Activated CD4-positive, alpha-beta T cell treated with anti-CD3 and anti-CD28 coated beads, Interleukin-2, amount 10 ng/mL, durations not matched to agents 7 days and 5 days (primary cell): Measurements from ENCODE around the gene ZBTB42. TPM values are rescaled to one million over a fixed set of nuclear protein-coding genes. Genes with fewer than 3 reads are reported as not detected.
A peak's percentile ranks its signal among the peaks of the same experiment; 100 is the strongest.

Experiments used
- CTCF ChIA-PET: fragments of 350-600 bp; sonication (Branson Sonifier 250); formaldehyde crosslinking; loops from one replicate; lab custom pipeline; 2021; ENCODE audit warnings: antibody characterized with exemption; lab: Charles Lee
- POLR2A ChIA-PET: fragments of 350-600 bp; sonication (Branson Sonifier 250); formaldehyde crosslinking; loops from one replicate; lab custom pipeline; 2021; ENCODE audit warnings: antibody characterized with exemption; lab: Charles Lee
- DNase-seq: peaks from one replicate; pipeline ENCODE4 v3.0.0-alpha.2; 2020
- H3K27ac Mint-ChIP-seq: one replicate; pipeline ENCODE4 v1.8.0; 2021; ENCODE audit warnings: mild to moderate bottlenecking, moderate library complexity, mixed read lengths
- H3K27me3 Mint-ChIP-seq: one replicate; pipeline ENCODE4 v1.8.0; 2021; ENCODE audit warnings: mixed read lengths
- H3K36me3 Mint-ChIP-seq: one replicate; pipeline ENCODE4 v1.8.0; 2021; ENCODE audit warnings: low read depth, mixed read lengths
- H3K4me1 Mint-ChIP-seq: one replicate; pipeline ENCODE4 v1.8.0; 2021; ENCODE audit warnings: mixed read lengths
- H3K4me3 Mint-ChIP-seq: one replicate; pipeline ENCODE4 v1.8.0; 2021; ENCODE audit warnings: mild to moderate bottlenecking, moderate library complexity, mixed read lengths
- H3K9me3 Mint-ChIP-seq: one replicate; pipeline ENCODE4 v1.8.0; 2021; ENCODE audit warnings: mixed read lengths
- total RNA-seq, 2 experiments: library from RNA; stranded (reverse); gene quantifications; one replicate each; pipeline ENCODE4 v1.2.3, GENCODE V29; 2021

Gene ZBTB42
- total RNA-seq, 2 experiments from 2014 or later = 4.5 to 5.8 TPM

GRCh38 chr14:104758981-104759969 is 41.6 kb upstream of the ZBTB42 start:
- no peak overlapping the region for H3K27ac Mint-ChIP-seq
- H3K27me3 Mint-ChIP-seq = no peaks in the 10 kb centered on the region
- ChIA-PET POLR2A (no interaction called here), CTCF (interaction anchor here (1.8 to 4.3 kb wide), 2 partner anchors 9 to 11 kb away, joined by 3 to 21 read pairs; no protein-coding TSS in a partner anchor)
- H3K4me3 Mint-ChIP-seq = no peak overlapping the region
- peaks cover 42% of the 10 kb centered on the region for H3K4me1 Mint-ChIP-seq
- no peaks in the 10 kb centered on the region for H3K9me3 Mint-ChIP-seq
- no peak for DNase-seq
- H3K36me3 Mint-ChIP-seq = peaks cover 37% of the 10 kb centered on the region

- ChIA-PET CTCF (no interaction called here), POLR2A (no interaction called here)
- peaks cover 13% of the 10 kb centered on the region for H3K4me1 Mint-ChIP-seq
- peaks cover 18% of the 10 kb centered on the region for H3K36me3 Mint-ChIP-seq
- H3K9me3 Mint-ChIP-seq = no peaks in the 10 kb centered on the region
- H3K27ac Mint-ChIP-seq = no peak overlapping the region
- no peak for DNase-seq
- no peaks in the 10 kb centered on the region for H3K27me3 Mint-ChIP-seq
- no peak overlapping the region for H3K4me3 Mint-ChIP-seq
Measured at GRCh38 chr14:104765517-104765916, 35.4 kb upstream of the ZBTB42 start.

GRCh38 chr14:104766256-104766862 is 34.5 kb upstream of the ZBTB42 start:
- H3K27ac Mint-ChIP-seq = no peak overlapping the region
- H3K27me3 Mint-ChIP-seq = no peaks in the 10 kb centered on the region
- POLR2A ChIA-PET = no interaction called here
- no peak for DNase-seq
- no peaks in the 10 kb centered on the region for H3K9me3 Mint-ChIP-seq
- peaks cover 21% of the 10 kb centered on the region for H3K36me3 Mint-ChIP-seq
- peaks cover 13% of the 10 kb centered on the region for H3K4me1 Mint-ChIP-seq
- CTCF ChIA-PET = interaction anchor here (1.8 kb wide), 1 partner anchor 13 kb away, joined by 5 read pairs; the partner anchor contains the start of gene SIVA1
- no peak overlapping the region for H3K4me3 Mint-ChIP-seq

- no peak for DNase-seq
- H3K4me1 Mint-ChIP-seq = peaks cover 13% of the 10 kb centered on the region
- H3K27ac Mint-ChIP-seq = no peak overlapping the region
- H3K4me3 Mint-ChIP-seq = no peak overlapping the region
- peaks cover 26% of the 10 kb centered on the region for H3K36me3 Mint-ChIP-seq
- CTCF ChIA-PET = interaction anchor here (1.8 kb wide), 1 partner anchor 14 kb away, joined by 5 read pairs; the partner anchor contains the start of gene SIVA1
- no peaks in the 10 kb centered on the region for H3K9me3 Mint-ChIP-seq
- POLR2A ChIA-PET = no interaction called here
- H3K27me3 Mint-ChIP-seq = no peaks in the 10 kb centered on the region
Measured at GRCh38 chr14:104766863-104767633, 33.9 kb upstream of the ZBTB42 start.

GRCh38 chr14:104767634-104767918 is 33.3 kb upstream of the ZBTB42 start:
- peaks cover 31% of the 10 kb centered on the region for H3K36me3 Mint-ChIP-seq
- H3K4me3 Mint-ChIP-seq = no peak overlapping the region
- no peaks in the 10 kb centered on the region for H3K27me3 Mint-ChIP-seq
- POLR2A ChIA-PET = no interaction called here
- no peak overlapping the region for H3K27ac Mint-ChIP-seq
- H3K9me3 Mint-ChIP-seq = no peaks in the 10 kb centered on the region
- H3K4me1 Mint-ChIP-seq = peaks cover 13% of the 10 kb centered on the region
- CTCF ChIA-PET = interaction anchor here (1.3 to 1.9 kb wide), 6 partner anchors 9 to 59 kb away, joined by 3 to 26 read pairs (median 6); partner anchors contain the start of gene SIVA1
- DNase-seq = no peak

- no peaks in the 10 kb centered on the region for H3K9me3 Mint-ChIP-seq
- peak; percentile 92 for DNase-seq
- H3K27me3 Mint-ChIP-seq = no peaks in the 10 kb centered on the region
- CTCF ChIA-PET = interaction anchor here (0.6 to 1.9 kb wide), 18 partner anchors 10 to 108 kb away, joined by 3 to 26 read pairs (median 4); partner anchors contain the start of genes SIVA1 and ZBTB42
- no peak overlapping the region for H3K27ac Mint-ChIP-seq
- no peak overlapping the region for H3K4me3 Mint-ChIP-seq
- H3K4me1 Mint-ChIP-seq = peaks cover 13% of the 10 kb centered on the region
- peaks cover 36% of the 10 kb centered on the region for H3K36me3 Mint-ChIP-seq
- POLR2A ChIA-PET = interaction anchor here (0.5 kb wide), 1 partner anchor 1981 kb away, joined by 5 read pairs; no protein-coding TSS in a partner anchor
Measured at GRCh38 chr14:104768437-104769323, 32.2 kb upstream of the ZBTB42 start.

GRCh38 chr14:104769324-104770071 is 31.4 kb upstream of the ZBTB42 start:
- ChIA-PET CTCF (interaction anchor here (0.7 to 1.9 kb wide), 13 partner anchors 11 to 107 kb away, joined by 3 to 26 read pairs (median 7); partner anchors contain the start of genes SIVA1 and ZBTB42), POLR2A (no interaction called here)
- Mint-ChIP-seq H3K4me1 (peaks cover 13% of the 10 kb centered on the region), H3K9me3 (no peaks in the 10 kb centered on the region), H3K27ac (peak overlapping the region; percentile 50), H3K36me3 (peaks cover 36% of the 10 kb centered on the region), H3K4me3 (no peak overlapping the region), H3K27me3 (no peaks in the 10 kb centered on the region)
- no peak for DNase-seq

- no peak for DNase-seq
- Mint-ChIP-seq H3K27ac (no peak overlapping the region), H3K9me3 (no peaks in the 10 kb centered on the region), H3K27me3 (no peaks in the 10 kb centered on the region), H3K4me1 (peaks cover 13% of the 10 kb centered on the region), H3K4me3 (no peak overlapping the region), H3K36me3 (peaks cover 36% of the 10 kb centered on the region)
- POLR2A ChIA-PET = no interaction called here
- CTCF ChIA-PET = interaction anchor here (0.7 to 3.1 kb wide), 8 partner anchors 9 to 56 kb away, joined by 3 to 13 read pairs (median 4); partner anchors contain the start of gene SIVA1
Measured at GRCh38 chr14:104770072-104770579, 30.8 kb upstream of the ZBTB42 start.

GRCh38 chr14:104770851-104771272 is 30.0 kb upstream of the ZBTB42 start:
- Mint-ChIP-seq H3K9me3 (no peaks in the 10 kb centered on the region), H3K27me3 (no peaks in the 10 kb centered on the region), H3K4me3 (no peak overlapping the region), H3K36me3 (peaks cover 36% of the 10 kb centered on the region), H3K4me1 (peaks cover 13% of the 10 kb centered on the region), H3K27ac (no peak overlapping the region)
- DNase-seq = no peak
- ChIA-PET CTCF (interaction anchor here (1.2 to 3.1 kb wide), 6 partner anchors 9 to 55 kb away, joined by 3 to 13 read pairs (median 4); partner anchors contain the start of gene SIVA1), POLR2A (no interaction called here)

GRCh38 chr14:104771374-104771773 is 29.5 kb upstream of the ZBTB42 start:
- H3K27me3 Mint-ChIP-seq = no peaks in the 10 kb centered on the region
- no peak for DNase-seq
- peaks cover 13% of the 10 kb centered on the region for H3K4me1 Mint-ChIP-seq
- peaks cover 39% of the 10 kb centered on the region for H3K36me3 Mint-ChIP-seq
- ChIA-PET CTCF (interaction anchor here (0.8 to 3.1 kb wide), 6 partner anchors 8 to 55 kb away, joined by 3 to 13 read pairs (median 4); partner anchors contain the start of gene SIVA1), POLR2A (no interaction called here)
- H3K27ac Mint-ChIP-seq = no peak overlapping the region
- no peaks in the 10 kb centered on the region for H3K9me3 Mint-ChIP-seq
- H3K4me3 Mint-ChIP-seq = no peak overlapping the region
